Measurements from ENCODE around the gene SART1.

- TF ChIP-seq CTCF (IDR thresholded peaks at IDR 0.05; ENCODE audit: low read length) (no peak), EZH2 (IDR thresholded peaks at IDR 0.05; ENCODE audit: borderline replicate concordance, low read length) (no peak)
These were observed 7.3 kb downstream of the SART1 start for GRCh38 chr11:65968600-65969482.

Data from OCI-LY1 (cell line).